Liver (tissue), 3 donors: ENCODE measurements around the gene CIAO3.

Experiments used
- CTCF ChIP-seq: fragments of 150-350 bp; IDR thresholded peaks from 2 replicates; pipeline ENCODE4 v1.5.1; 2017; ENCODE audit warnings: improper control_type of control experiment, low read depth, low read length; ENCODE audit not compliant: missing input control
- GABPA ChIP-seq, 2 donors: IDR thresholded peaks in 1 of 2; conservative IDR thresholded peaks in 1 of 2; 2 replicates each; pipeline ENCODE4 v1.6.1; 2016; ENCODE audit warnings: antibody characterized with exemption in 2 of 2, mild to moderate bottlenecking in 1 of 2, moderate library complexity in 1 of 2
- HNF4A ChIP-seq, 2 donors: conservative IDR thresholded peaks; 2 replicates each; pipeline ENCODE4 v1.6.1; 2016; ENCODE audit warnings: antibody characterized with exemption in 2 of 2, mild to moderate bottlenecking in 2 of 2
- JUND ChIP-seq, 2 donors: IDR thresholded peaks; 2 replicates each; pipeline ENCODE4 v1.6.1; 2016; ENCODE audit warnings: antibody characterized with exemption in 2 of 2
- MAX ChIP-seq: IDR thresholded peaks from 2 replicates; pipeline ENCODE4 v1.6.1; 2016; ENCODE audit warnings: antibody characterized with exemption
- NR2F2 ChIP-seq: IDR thresholded peaks from 2 replicates; pipeline ENCODE4 v1.6.1; 2016; ENCODE audit warnings: antibody characterized with exemption
- RAD21 ChIP-seq, 2 donors: IDR thresholded peaks; 2 replicates each; pipeline ENCODE4 v1.6.1; 2016; ENCODE audit warnings: antibody characterized with exemption in 2 of 2, mild to moderate bottlenecking in 2 of 2
- REST ChIP-seq: IDR thresholded peaks from 2 replicates; pipeline ENCODE4 v1.6.1; 2016; ENCODE audit warnings: antibody characterized with exemption, mild to moderate bottlenecking
- TAF1 ChIP-seq: conservative IDR thresholded peaks from 2 replicates; pipeline ENCODE4 v1.6.1; 2016; ENCODE audit warnings: antibody characterized with exemption, mild to moderate bottlenecking
- YY1 ChIP-seq: IDR thresholded peaks from 2 replicates; pipeline ENCODE4 v1.6.1; 2016; ENCODE audit warnings: antibody characterized with exemption, mild to moderate bottlenecking
- ZBTB33 ChIP-seq: IDR thresholded peaks from 2 replicates; pipeline ENCODE4 v1.6.1; 2016; ENCODE audit warnings: antibody characterized with exemption
- donor health status: healthy.
- donor health status: healthy.

- TF ChIP-seq RAD21 (IDR thresholded peaks at IDR 0.05): no peak
- TF ChIP-seq YY1: no peak
- TF ChIP-seq MAX: no peak
- TF ChIP-seq ZBTB33: no peak
- TF ChIP-seq TAF1: no peak
- TF ChIP-seq REST: no peak
- no peak for TF ChIP-seq HNF4A (conservative IDR thresholded peaks at IDR 0.05)
- no peak for TF ChIP-seq CTCF
- no peak for TF ChIP-seq JUND (IDR thresholded peaks at IDR 0.05)
- no peak for TF ChIP-seq GABPA (IDR thresholded peaks at IDR 0.05 in 1 of 2, conservative IDR thresholded peaks at IDR 0.05 in 1 of 2)
- no peak for TF ChIP-seq NR2F2
Measured at GRCh38 chr16:695355-696089, 45.3 kb downstream of the CIAO3 start.
